ENCODE results near the gene NAIF1. TPM values are rescaled to one million over a fixed set of nuclear protein-coding genes. Genes with fewer than 3 reads are reported as not detected.
A peak's percentile ranks its signal among the peaks of the same experiment; 100 is the strongest.
"Not testable (repeated sequence)": the region's sequence is repeated elsewhere in the genome, so short reads cannot be mapped to it uniquely, and the experiment has no call there.

The NAIF1 gene
- total RNA-seq, 4 donors from 2014 or later = 3.6 to 7.4 (median 6.9) TPM

DNA sequence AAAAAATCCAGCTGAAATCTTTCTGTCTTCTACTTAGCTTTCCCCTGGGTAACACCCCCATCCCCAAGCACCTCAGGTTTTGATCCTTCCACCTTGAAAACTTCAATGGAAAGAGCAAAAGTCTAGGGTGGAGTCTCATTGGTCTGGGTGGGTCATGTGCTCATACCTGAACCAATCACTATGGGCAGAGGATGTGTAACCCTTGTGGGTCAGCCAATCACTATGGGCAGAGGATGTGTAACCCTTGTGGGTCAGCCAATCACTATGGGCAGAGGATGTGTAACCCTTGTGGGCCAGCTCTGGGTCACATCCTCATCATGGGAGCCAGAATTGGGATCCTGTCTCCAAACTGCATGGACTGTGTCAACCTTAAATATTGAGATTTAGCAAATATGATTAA, 18.5 kb downstream of the NAIF1 start:
- intact Hi-C loops (cut with DNase I; ENCODE audit: low total_unique reads) (no loop called here), in situ Hi-C loops (cut with MboI; ENCODE audit: low sequenced_read_pairs in 4 of 4) (no loop called here)
- H3K9me3 ChIP-seq = no peaks in the 10 kb centered on the region
- H3K4me1 ChIP-seq = peaks cover 18 to 24% of the 10 kb centered on the region in 2 donors
- no peak for ATAC-seq
- H3K36me3 ChIP-seq = no peaks in the 10 kb centered on the region
- TF ChIP-seq POLR2A (IDR thresholded peaks at IDR 0.05) = no peak
- TF ChIP-seq, protein P1, sequence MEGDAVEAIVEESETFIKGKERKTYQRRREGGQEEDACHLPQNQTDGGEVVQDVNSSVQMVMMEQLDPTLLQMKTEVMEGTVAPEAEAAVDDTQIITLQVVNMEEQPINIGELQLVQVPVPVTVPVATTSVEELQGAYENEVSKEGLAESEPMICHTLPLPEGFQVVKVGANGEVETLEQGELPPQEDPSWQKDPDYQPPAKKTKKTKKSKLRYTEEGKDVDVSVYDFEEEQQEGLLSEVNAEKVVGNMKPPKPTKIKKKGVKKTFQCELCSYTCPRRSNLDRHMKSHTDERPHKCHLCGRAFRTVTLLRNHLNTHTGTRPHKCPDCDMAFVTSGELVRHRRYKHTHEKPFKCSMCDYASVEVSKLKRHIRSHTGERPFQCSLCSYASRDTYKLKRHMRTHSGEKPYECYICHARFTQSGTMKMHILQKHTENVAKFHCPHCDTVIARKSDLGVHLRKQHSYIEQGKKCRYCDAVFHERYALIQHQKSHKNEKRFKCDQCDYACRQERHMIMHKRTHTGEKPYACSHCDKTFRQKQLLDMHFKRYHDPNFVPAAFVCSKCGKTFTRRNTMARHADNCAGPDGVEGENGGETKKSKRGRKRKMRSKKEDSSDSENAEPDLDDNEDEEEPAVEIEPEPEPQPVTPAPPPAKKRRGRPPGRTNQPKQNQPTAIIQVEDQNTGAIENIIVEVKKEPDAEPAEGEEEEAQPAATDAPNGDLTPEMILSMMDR (IDR thresholded peaks at IDR 0.05 in 4 of 5, conservative IDR thresholded peaks at IDR 0.05 in 1 of 5) = no peak
- no peak for DNase-seq
- no peak overlapping the region for H3K27ac ChIP-seq
- H3K4me3 ChIP-seq = no peak overlapping the region
- H3K27me3 ChIP-seq = no peaks in the 10 kb centered on the region

DNA sequence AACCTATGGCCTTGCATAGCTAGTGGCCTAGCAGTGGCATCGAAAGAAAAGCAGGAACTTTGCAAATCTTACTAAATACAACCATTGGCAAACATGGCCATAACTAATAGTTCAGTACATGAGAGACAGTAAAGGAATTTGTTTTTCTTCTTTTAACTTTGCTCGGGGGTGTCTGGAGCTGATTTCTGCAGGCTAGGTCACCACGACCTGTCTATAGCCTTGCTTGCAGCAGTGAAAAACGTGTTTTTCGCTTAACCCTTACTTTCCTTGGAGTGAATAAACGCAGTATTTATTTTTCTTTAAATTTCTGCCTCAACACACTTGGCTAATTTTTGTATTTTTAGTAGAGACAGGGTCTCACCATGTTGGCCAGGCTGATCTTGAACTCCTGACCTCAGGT, 19.9 kb downstream of the NAIF1 start:
- no peak overlapping the region for H3K27ac ChIP-seq
- TF ChIP-seq, protein P1 (IDR thresholded peaks at IDR 0.05 in 4 of 5, conservative IDR thresholded peaks at IDR 0.05 in 1 of 5) = no peak
- no peak for TF ChIP-seq POLR2A (IDR thresholded peaks at IDR 0.05)
- no peak overlapping the region for H3K4me3 ChIP-seq
- peaks cover 24 to 30% of the 10 kb centered on the region in 2 donors for H3K4me1 ChIP-seq
- in situ Hi-C loops (cut with MboI; ENCODE audit: low sequenced_read_pairs in 4 of 4) = no loop called here
- ATAC-seq (no peak), DNase-seq (no peak)
- H3K9me3 ChIP-seq = no peaks in the 10 kb centered on the region
- H3K36me3 ChIP-seq = no peaks in the 10 kb centered on the region
- H3K27me3 ChIP-seq = no peaks in the 10 kb centered on the region
- intact Hi-C loops (cut with DNase I; ENCODE audit: low total_unique reads) = no loop called here

DNA sequence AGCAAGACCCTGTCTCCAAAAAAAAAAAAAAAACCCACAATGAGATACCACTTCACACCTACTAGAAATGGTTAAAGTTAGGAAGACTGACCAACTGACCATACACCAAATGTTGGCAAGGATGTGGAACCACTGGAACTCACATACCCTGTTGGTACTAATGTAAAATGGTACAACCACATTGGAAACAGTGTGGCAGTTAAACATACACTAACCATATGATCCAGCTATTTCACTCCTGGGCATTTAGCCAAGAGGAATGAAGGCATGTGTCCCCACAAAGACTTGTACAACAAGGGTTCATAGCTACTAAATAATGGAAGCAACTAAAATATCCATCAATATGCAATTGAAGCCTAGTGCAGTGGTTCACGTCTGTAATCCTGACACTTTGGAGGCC, 21.3 kb downstream of the NAIF1 start:
- Histone ChIP-seq H3K4me1 (peaks cover 16 to 20% of the 10 kb centered on the region in 2 donors), H3K36me3 (no peaks in the 10 kb centered on the region), H3K4me3 (no peak overlapping the region), H3K27ac (no peak overlapping the region), H3K9me3 (no peaks in the 10 kb centered on the region), H3K27me3 (no peaks in the 10 kb centered on the region)
- TF ChIP-seq, protein P1 (IDR thresholded peaks at IDR 0.05 in 4 of 5, conservative IDR thresholded peaks at IDR 0.05 in 1 of 5) = no peak
- no peak for TF ChIP-seq POLR2A (IDR thresholded peaks at IDR 0.05)
- no peak for DNase-seq
- in situ Hi-C loops (cut with MboI; ENCODE audit: low sequenced_read_pairs in 4 of 4) (no loop called here), intact Hi-C loops (cut with DNase I; ENCODE audit: low total_unique reads) (no loop called here)
- no peak for ATAC-seq

DNA sequence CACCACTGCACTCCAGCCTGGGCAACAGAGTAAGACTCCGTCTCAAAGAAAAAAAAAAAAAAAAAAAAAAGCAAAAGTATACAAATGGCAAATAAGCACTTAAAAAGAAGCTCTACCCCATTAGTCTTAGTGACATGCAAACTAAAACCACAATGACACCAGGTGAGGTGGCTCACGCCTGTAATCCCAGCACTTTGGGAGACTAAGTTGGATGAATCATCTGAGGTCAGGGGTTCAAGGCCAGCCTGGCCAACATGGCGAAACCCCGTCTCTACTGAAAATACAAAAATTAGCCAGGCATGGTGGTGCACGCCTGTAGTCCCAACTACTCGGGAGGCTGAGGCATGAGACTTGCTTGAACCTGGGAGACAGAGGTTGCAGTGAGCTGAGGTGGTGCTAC, 21.7 kb downstream of the NAIF1 start:
- ATAC-seq; DNase-seq; H3K9me3 ChIP-seq; in situ Hi-C loops (cut with MboI; ENCODE audit: low sequenced_read_pairs in 4 of 4); H3K27me3 ChIP-seq; H3K36me3 ChIP-seq; H3K4me3 ChIP-seq; H3K27ac ChIP-seq; intact Hi-C loops (cut with DNase I; ENCODE audit: low total_unique reads): not testable (repeated sequence)
- H3K4me1 ChIP-seq = peaks cover 13 to 16% of the 10 kb centered on the region in 2 donors

DNA sequence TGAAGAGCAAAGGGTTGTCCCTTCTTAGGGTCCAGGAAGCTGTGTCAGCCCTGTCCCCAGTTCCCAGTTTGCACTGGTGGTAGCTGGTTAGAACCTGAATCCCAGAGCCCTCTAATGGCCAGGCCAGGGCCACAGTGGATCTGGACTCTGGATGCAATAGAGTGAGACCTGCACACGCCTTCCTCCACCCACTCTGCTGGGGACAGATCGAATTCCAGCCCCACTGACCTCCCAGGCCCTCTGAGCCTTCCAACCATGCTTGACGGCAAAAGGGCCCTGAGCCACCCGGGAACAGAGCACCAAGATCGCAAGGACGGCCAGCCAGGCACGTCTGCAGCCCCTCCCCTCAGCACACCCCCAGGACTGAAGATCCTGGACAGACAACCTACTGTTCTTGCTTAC, 23.7 kb downstream of the NAIF1 start:
- peak overlapping the region; percentile 19 to 46 (median 33) for H3K27ac ChIP-seq
- intact Hi-C loops (cut with DNase I; ENCODE audit: low total_unique reads) (no loop called here), in situ Hi-C loops (cut with MboI; ENCODE audit: low sequenced_read_pairs in 4 of 4) (no loop called here)
- H3K9me3 ChIP-seq = no peaks in the 10 kb centered on the region
- DNase-seq (peak in 1 of 2 donors; percentile 33), ATAC-seq (peak; percentile 46 to 68)
- TF ChIP-seq, protein P1 (IDR thresholded peaks at IDR 0.05 in 4 of 5, conservative IDR thresholded peaks at IDR 0.05 in 1 of 5) = no peak
- TF ChIP-seq POLR2A (IDR thresholded peaks at IDR 0.05) = no peak
- no peaks in the 10 kb centered on the region for H3K36me3 ChIP-seq
- H3K4me1 ChIP-seq = peaks cover 7 to 8% of the 10 kb centered on the region in 2 donors
- no peaks in the 10 kb centered on the region for H3K27me3 ChIP-seq
- no peak overlapping the region for H3K4me3 ChIP-seq
